ENCODE measurements around the gene COPZ1. TPM values are rescaled to one million over a fixed set of nuclear protein-coding genes. Genes with fewer than 3 reads are reported as not detected.
A peak's percentile ranks its signal among the peaks of the same experiment; 100 is the strongest.

Gene COPZ1
- total RNA-seq, 1 experiment from 2014 or later: 207 TPM

- H3K9me3 Mint-ChIP-seq (ENCODE audit: unreplicated experiment): no peaks in the 10 kb centered on the region
- POLR2A ChIA-PET: interaction anchor here (1.1 to 2.3 kb wide), 13 partner anchors 8 to 270 kb away, joined by 3 to 19 read pairs (median 5); partner anchors contain the start of genes COPZ1 and NFE2
- intact Hi-C loops (cut with micrococcal nuclease): no loop called here
- H3K27ac Mint-ChIP-seq (ENCODE audit: low read depth, unreplicated experiment): no peak overlapping the region
- peaks cover 8% of the 10 kb centered on the region for H3K36me3 Mint-ChIP-seq (ENCODE audit: insufficient read depth, unreplicated experiment)
- CTCF ChIA-PET: interaction anchor here (0.5 to 2.1 kb wide), 21 partner anchors 13 to 540 kb away, joined by 3 to 17 read pairs (median 4); partner anchors contain the start of gene COPZ1
- H3K4me3 Mint-ChIP-seq (ENCODE audit: unreplicated experiment): no peak overlapping the region
- DNase-seq (ENCODE audit: unreplicated experiment): peak; percentile 41
- TF ChIP-seq CTCF (IDR thresholded peaks at IDR 0.05; ENCODE audit: unreplicated experiment): no peak
- H3K4me1 Mint-ChIP-seq (ENCODE audit: insufficient read depth, unreplicated experiment): peaks cover 38% of the 10 kb centered on the region
- no TSS peak for BruUV-seq (replicated peaks)
- no peaks in the 10 kb centered on the region for H3K27me3 Mint-ChIP-seq (ENCODE audit: insufficient read depth, unreplicated experiment)
Observed at GRCh38 chr12:54286042-54287030, 38.6 kb upstream of the COPZ1 start.

DNA sequence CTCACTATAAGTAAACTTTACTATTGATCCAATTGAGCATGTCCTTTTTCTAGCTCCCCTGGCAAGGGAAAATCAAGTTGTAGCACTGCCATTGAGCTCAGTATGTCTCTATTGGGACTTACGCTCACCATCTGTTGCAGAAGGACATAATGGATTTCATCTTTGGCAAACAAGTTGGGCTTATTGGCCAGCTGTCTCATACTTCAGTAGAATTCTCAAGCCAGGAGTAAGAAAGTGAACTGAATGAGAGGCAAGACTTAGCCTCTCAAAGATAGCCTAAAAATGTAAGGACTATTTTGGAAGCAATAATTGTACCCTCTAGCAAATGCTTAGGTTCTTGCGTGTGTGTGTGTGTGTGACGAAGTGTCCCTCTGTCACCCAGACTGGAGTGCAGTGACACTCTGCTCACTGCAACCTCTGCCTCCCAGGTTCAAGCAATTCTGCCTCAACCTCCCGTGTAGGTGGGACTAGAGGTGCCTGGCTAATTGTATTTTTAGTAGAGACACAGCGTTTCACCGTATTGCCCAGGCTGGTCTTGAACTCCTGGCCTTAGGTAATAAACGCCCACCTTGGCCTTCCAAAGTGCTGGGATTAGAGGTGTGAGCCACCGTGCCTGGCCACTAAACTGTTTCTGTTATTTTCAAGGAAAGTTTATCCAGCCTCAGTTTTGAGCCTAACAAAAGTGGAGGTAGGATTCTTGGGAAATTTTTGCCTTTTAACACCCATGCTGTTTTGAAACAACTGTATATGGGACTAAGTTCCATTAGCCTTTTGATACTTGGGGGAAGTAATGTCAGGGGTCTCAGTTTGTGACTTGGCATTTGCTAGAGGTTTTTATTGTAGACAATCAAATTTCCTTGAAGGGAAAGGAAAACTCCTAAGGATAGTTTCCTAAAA lies 37.4 kb upstream of the COPZ1 start:
- H3K27ac Mint-ChIP-seq (ENCODE audit: low read depth, unreplicated experiment): no peak overlapping the region
- peaks cover 35% of the 10 kb centered on the region for H3K4me1 Mint-ChIP-seq (ENCODE audit: insufficient read depth, unreplicated experiment)
- intact Hi-C loops (cut with micrococcal nuclease): loop anchor here (1.0 kb wide), 1 partner anchor 37 kb away; no protein-coding TSS in a partner anchor
- no TSS peak for BruUV-seq (replicated peaks)
- H3K27me3 Mint-ChIP-seq (ENCODE audit: insufficient read depth, unreplicated experiment): no peaks in the 10 kb centered on the region
- ChIA-PET CTCF (interaction anchor here (0.6 to 2.1 kb wide), 12 partner anchors 35 to 106 kb away, joined by 3 to 17 read pairs (median 4); partner anchors contain the start of gene COPZ1), POLR2A (interaction anchor here (0.6 to 6.4 kb wide), 16 partner anchors 8 to 271 kb away, joined by 3 to 65 read pairs (median 9); partner anchors contain the start of genes CBX5, COPZ1, HNRNPA1 and NFE2)
- no peaks in the 10 kb centered on the region for H3K9me3 Mint-ChIP-seq (ENCODE audit: unreplicated experiment)
- H3K36me3 Mint-ChIP-seq (ENCODE audit: insufficient read depth, unreplicated experiment): peaks cover 8% of the 10 kb centered on the region
- no peak for TF ChIP-seq CTCF (IDR thresholded peaks at IDR 0.05; ENCODE audit: unreplicated experiment)
- DNase-seq (ENCODE audit: unreplicated experiment): no peak
- H3K4me3 Mint-ChIP-seq (ENCODE audit: unreplicated experiment): no peak overlapping the region

DNA sequence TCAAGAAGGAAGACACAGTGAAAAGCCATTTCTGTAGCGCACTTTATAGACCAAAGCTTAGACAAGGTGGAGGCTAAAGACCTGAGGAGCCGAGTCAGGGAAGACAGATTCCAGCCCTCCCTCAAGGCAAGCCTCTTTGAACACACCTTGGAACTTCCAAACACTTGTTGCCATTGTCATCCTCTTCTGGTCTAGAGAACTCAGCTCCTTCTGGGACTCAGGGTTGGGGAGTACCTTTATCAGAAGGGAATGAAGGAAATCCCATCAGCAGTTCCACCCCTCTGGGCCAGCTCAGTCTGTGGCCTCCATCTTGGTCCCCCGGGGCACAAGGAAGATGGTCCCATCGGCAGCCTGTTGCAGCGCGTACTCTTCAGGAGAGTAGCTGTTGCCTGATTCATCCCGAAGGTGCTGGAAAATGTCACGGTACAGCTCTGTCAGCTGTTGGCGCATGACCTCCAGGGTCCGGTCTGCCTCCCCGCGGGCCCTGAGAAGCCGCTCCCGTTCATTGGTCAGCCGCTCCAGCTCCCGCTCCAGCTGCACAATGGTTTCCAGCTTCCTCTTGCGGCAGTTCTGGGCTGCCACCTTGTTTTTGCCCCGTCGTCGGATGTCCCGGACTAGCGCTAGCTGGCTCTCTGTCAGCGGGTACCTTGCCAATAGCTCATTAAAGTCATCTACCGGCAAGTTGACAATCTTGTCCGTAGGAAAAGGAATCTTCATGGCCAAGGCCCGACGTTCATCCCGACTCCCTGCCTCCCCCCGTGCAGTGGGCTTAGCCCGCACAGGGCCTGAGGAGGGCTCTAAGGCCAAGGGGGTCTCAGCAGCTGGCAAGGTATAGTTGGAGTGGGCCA lies 32.6 kb upstream of the COPZ1 start:
- TF ChIP-seq CTCF (IDR thresholded peaks at IDR 0.05; ENCODE audit: unreplicated experiment): no peak
- Mint-ChIP-seq H3K27me3 (ENCODE audit: insufficient read depth, unreplicated experiment) (no peaks in the 10 kb centered on the region), H3K27ac (ENCODE audit: low read depth, unreplicated experiment) (no peak overlapping the region), H3K9me3 (ENCODE audit: unreplicated experiment) (no peaks in the 10 kb centered on the region), H3K4me3 (ENCODE audit: unreplicated experiment) (no peak overlapping the region), H3K36me3 (ENCODE audit: insufficient read depth, unreplicated experiment) (peaks cover 15% of the 10 kb centered on the region), H3K4me1 (ENCODE audit: insufficient read depth, unreplicated experiment) (peaks cover 8% of the 10 kb centered on the region)
- intact Hi-C loops (cut with micrococcal nuclease): no loop called here
- ChIA-PET POLR2A (interaction anchor here (1.5 to 6.4 kb wide), 3 partner anchors 8 to 32 kb away, joined by 3 to 65 read pairs (median 34); partner anchors contain the start of genes CBX5, COPZ1, HNRNPA1 and NFE2), CTCF (interaction anchor here (0.6 to 6.2 kb wide), 22 partner anchors 8 to 876 kb away, joined by 3 to 57 read pairs (median 5); partner anchors contain the start of genes COPZ1 and NFE2)
- no peak for DNase-seq (ENCODE audit: unreplicated experiment)
- no TSS peak for BruUV-seq (replicated peaks)
